Gastrocnemius medialis (tissue), 4 donors: ENCODE measurements around the gene EMILIN2. TPM values are rescaled to one million over a fixed set of nuclear protein-coding genes. Genes with fewer than 3 reads are reported as not detected.

ENCODE experiments used
- ATAC-seq, 2 donors: fragments of 150-250 bp; one replicate each; pipeline ENCODE4 v1.9.1; 2016
- DNase-seq, 2 donors: peaks; one replicate each; pipeline ENCODE4 v3.0.0-alpha.2; 2019
- H3K27ac ChIP-seq, 4 donors: fragments of 200-600 bp; sonication (generic); 1 replicate in 1 of 4; 2 replicates in 3 of 4; pipeline ENCODE4 v1.5.1; 2016 to 2018; ENCODE audit warnings: mild to moderate bottlenecking in 2 of 4, moderate library complexity in 1 of 4
- H3K27me3 ChIP-seq, 3 donors: fragments of 200-600 bp; sonication (generic) in 2 of 3; 1 replicate in 1 of 3; 2 replicates in 2 of 3; pipeline versions ENCODE4 v1.5.1 to v1.6.0; 2016 to 2019; ENCODE audit warnings: mild to moderate bottlenecking in 1 of 3, moderate library complexity in 1 of 3
- H3K36me3 ChIP-seq, 2 donors: fragments of 200-600 bp; sonication (generic) in 1 of 2; one replicate each; pipeline ENCODE4 v1.5.1; 2017 to 2018
- H3K4me1 ChIP-seq, 2 donors: fragments of 200-600 bp; sonication (generic) in 1 of 2; one replicate each; pipeline ENCODE4 v1.5.1; 2016 to 2017; ENCODE audit warnings: mild to moderate bottlenecking in 2 of 2
- H3K4me3 ChIP-seq, 4 donors: fragments of 200-600 bp; sonication (generic) in 3 of 4; 1 replicate in 1 of 4; 2 replicates in 3 of 4; pipeline ENCODE4 v1.5.1; 2016 to 2019; ENCODE audit warnings: mild to moderate bottlenecking in 2 of 4
- H3K9me3 ChIP-seq, 3 donors: fragments of 200-600 bp; sonication (generic) in 2 of 3; 1 replicate in 1 of 3; 2 replicates in 2 of 3; pipeline ENCODE4 v1.5.1; 2016 to 2019
- POLR2A ChIP-seq, 2 donors: fragments of 450-650 bp; IDR thresholded peaks; one replicate each; pipeline ENCODE4 v1.6.1; 2017; ENCODE audit warnings: antibody characterized with exemption in 2 of 2, mild to moderate bottlenecking in 2 of 2, moderate library complexity in 2 of 2
- in situ Hi-C, 4 donors: fragments of 200-750 bp; cut with MboI; loops; one replicate each; pipeline versions ENCODE4 v1.15.0 to v1.8.0; 2017; ENCODE audit warnings: low sequenced_read_pairs in 4 of 4
- intact Hi-C: fragments of 100-400 bp; cut with DNase I; formaldehyde crosslinking; loops from one replicate; pipeline ENCODE4 v1.15.1; 2023; ENCODE audit warnings: low total_unique reads
- total RNA-seq, 4 donors: library from RNA; depleted of rRNA; stranded (reverse); fragments of >200 nt; gene quantifications; one replicate each; pipeline versions ENCODE4 v1.1.0 to v1.2.3, GENCODE V29; 2016
- TF ChIP-seq, protein P1 (sequence below), 5 experiments: fragments of 450-650 bp in 3 of 5; fragments of 200-600 bp in 2 of 5; sonication (generic) in 2 of 5; IDR thresholded peaks in 4 of 5; conservative IDR thresholded peaks in 1 of 5; 1 replicate in 4 of 5; 2 replicates in 1 of 5; pipeline ENCODE4 v1.5.1; 2016 to 2019; ENCODE audit warnings: antibody characterized with exemption in 5 of 5, mild to moderate bottlenecking in 3 of 5, moderate library complexity in 3 of 5

EMILIN2 gene
- total RNA-seq, 4 donors from 2014 or later = 1.9 to 10.5 (median 5.6) TPM

DNA sequence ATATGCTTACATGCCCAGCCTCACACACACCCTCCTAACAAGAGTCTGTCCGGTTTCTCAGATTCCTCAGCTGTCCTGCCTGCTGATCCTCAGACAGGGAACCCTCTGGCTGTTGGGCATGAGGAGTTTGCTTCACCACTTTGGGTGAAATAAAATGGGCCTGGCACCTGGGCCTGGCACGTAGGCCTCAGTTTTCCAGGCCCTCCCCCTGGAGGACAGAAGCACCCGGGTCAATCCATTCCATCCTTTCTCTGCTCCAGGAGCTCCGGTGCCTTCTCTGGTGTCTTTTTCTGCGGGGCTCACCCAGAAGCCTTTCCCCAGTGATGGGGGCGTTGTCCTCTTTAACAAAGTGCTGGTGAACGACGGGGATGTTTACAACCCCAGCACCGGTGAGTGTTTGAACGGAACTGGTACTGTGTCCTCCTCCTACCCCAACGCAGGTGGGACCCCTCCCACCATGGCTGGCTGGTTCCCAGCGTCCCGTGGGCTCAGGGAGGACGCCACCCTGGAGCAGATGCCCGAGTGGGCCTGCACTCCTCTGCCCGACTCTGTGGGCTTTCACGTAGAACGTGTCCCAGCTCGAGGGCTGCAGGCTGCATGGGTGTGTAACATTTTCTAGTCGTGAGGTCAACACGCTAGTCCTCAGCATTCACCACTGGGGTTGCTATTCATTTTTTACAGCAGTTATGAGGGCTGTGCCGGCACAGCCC is 62.8 kb downstream of the EMILIN2 start:
- in situ Hi-C loops = no loop called here
- Histone ChIP-seq H3K4me1 (no peaks in the 10 kb centered on the region), H3K4me3 (no peak overlapping the region), H3K27me3 (peaks cover 19 to 31% (median 28%) of the 10 kb centered on the region in 3 donors), H3K27ac (no peak overlapping the region), H3K36me3 (no peaks in the 10 kb centered on the region), H3K9me3 (no peaks in the 10 kb centered on the region)
- no peak for TF ChIP-seq POLR2A (IDR thresholded peaks at IDR 0.05)
- TF ChIP-seq, protein P1, sequence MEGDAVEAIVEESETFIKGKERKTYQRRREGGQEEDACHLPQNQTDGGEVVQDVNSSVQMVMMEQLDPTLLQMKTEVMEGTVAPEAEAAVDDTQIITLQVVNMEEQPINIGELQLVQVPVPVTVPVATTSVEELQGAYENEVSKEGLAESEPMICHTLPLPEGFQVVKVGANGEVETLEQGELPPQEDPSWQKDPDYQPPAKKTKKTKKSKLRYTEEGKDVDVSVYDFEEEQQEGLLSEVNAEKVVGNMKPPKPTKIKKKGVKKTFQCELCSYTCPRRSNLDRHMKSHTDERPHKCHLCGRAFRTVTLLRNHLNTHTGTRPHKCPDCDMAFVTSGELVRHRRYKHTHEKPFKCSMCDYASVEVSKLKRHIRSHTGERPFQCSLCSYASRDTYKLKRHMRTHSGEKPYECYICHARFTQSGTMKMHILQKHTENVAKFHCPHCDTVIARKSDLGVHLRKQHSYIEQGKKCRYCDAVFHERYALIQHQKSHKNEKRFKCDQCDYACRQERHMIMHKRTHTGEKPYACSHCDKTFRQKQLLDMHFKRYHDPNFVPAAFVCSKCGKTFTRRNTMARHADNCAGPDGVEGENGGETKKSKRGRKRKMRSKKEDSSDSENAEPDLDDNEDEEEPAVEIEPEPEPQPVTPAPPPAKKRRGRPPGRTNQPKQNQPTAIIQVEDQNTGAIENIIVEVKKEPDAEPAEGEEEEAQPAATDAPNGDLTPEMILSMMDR (IDR thresholded peaks at IDR 0.05 in 4 of 5, conservative IDR thresholded peaks at IDR 0.05 in 1 of 5) = no peak
- ATAC-seq = no peak
- DNase-seq = no peak
- intact Hi-C loops = no loop called here

DNA sequence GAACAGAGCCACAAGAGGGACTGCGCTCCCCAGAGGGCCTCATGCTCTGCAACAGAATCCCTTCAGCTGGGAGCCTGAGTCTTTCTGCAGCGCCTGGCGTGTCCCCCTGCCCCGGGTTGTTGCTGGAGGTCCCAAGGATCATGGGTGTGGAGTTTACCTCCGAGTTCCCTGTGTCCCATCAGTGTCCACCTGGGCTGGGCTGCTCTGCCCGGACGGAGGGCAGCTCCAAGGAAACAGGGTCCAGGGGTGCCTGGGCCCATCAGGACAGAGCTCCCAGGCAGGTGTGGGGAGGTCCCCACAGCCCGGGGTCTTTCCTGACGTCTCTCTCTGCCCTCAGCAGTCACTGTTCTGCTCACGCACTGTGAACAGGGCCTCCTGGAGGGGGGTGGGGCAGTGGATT is 63.5 kb downstream of the EMILIN2 start:
- no peak overlapping the region for H3K4me3 ChIP-seq
- in situ Hi-C loops = no loop called here
- DNase-seq = no peak
- H3K36me3 ChIP-seq = no peaks in the 10 kb centered on the region
- TF ChIP-seq, protein P1 (IDR thresholded peaks at IDR 0.05 in 4 of 5, conservative IDR thresholded peaks at IDR 0.05 in 1 of 5) = no peak
- TF ChIP-seq POLR2A (IDR thresholded peaks at IDR 0.05) = no peak
- peaks cover 19 to 30% (median 28%) of the 10 kb centered on the region in 3 donors for H3K27me3 ChIP-seq
- H3K27ac ChIP-seq = no peak overlapping the region
- H3K9me3 ChIP-seq = no peaks in the 10 kb centered on the region
- no peak for ATAC-seq
- intact Hi-C loops = no loop called here
- H3K4me1 ChIP-seq = no peaks in the 10 kb centered on the region

DNA sequence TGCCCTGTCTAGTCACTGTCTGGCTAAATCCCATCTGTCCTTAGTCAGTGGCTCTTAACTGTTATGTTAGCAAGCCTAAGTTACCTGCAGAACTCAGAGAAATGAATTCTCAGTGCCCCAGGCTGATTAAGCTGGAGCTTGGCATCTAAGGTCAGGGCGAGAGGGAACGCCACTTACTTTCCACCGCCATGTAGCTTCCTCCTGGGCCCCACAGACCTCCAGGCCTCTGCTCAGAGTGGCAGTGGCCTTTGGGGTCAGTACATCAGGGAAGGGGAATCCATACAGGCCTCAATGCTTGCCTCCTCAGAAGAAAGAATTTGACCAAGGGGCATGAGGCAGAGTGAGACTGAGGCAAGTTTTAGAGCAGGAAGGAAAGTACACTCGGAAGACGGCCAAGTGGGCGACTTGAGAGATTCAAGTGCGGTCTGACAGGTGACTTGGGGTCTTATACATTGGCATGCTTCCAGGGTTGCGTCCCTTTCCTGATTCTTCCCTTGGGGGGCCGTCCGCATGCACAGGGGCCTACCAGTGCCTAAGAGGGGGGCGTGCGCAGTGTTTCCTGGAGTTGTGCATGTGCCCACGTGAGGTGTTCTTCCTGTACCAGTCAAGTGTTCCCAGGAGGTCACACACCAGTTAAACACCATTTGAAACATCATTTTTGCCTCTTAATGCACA is 64.1 kb downstream of the EMILIN2 start:
- intact Hi-C loops = no loop called here
- no peak for ATAC-seq
- H3K4me1 ChIP-seq = no peaks in the 10 kb centered on the region
- H3K27ac ChIP-seq = no peak overlapping the region
- H3K27me3 ChIP-seq = peaks cover 17 to 24% (median 24%) of the 10 kb centered on the region in 3 donors
- DNase-seq = no peak
- H3K4me3 ChIP-seq = no peak overlapping the region
- no peaks in the 10 kb centered on the region for H3K9me3 ChIP-seq
- H3K36me3 ChIP-seq = no peaks in the 10 kb centered on the region
- no peak for TF ChIP-seq POLR2A (IDR thresholded peaks at IDR 0.05)
- TF ChIP-seq, protein P1 (IDR thresholded peaks at IDR 0.05 in 4 of 5, conservative IDR thresholded peaks at IDR 0.05 in 1 of 5) = no peak
- in situ Hi-C loops = no loop called here

DNA sequence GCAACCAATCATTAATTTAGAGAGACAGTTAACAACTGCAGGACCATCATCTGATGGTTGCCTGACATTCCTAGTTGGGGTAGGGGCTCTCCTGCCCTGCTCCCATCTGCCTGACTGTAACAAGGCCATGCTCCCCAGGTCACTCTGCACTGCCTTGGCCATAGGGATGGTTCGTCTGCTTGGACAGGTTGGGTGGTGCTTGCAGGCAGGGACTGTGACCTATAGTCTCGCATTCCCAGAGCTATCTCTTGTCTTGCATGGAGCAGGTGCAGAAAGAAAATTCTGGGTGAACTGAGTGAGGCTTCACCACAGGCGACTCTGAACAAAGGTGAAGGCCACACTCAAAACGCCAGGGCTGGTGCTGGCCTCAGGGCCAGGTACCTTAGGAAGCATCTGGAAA is 64.7 kb downstream of the EMILIN2 start:
- DNase-seq (no peak), ATAC-seq (no peak)
- no peaks in the 10 kb centered on the region for H3K36me3 ChIP-seq
- no peak overlapping the region for H3K27ac ChIP-seq
- H3K4me1 ChIP-seq = no peaks in the 10 kb centered on the region
- intact Hi-C loops = no loop called here
- no peaks in the 10 kb centered on the region for H3K9me3 ChIP-seq
- in situ Hi-C loops = no loop called here
- peaks cover 15 to 20% (median 17%) of the 10 kb centered on the region in 3 donors for H3K27me3 ChIP-seq
- no peak overlapping the region for H3K4me3 ChIP-seq
- TF ChIP-seq POLR2A (IDR thresholded peaks at IDR 0.05) = no peak
- TF ChIP-seq, protein P1 (IDR thresholded peaks at IDR 0.05 in 4 of 5, conservative IDR thresholded peaks at IDR 0.05 in 1 of 5) = no peak
